Embryonic facial prominence (tissue), 1 donor: ENCODE measurements around the gene RNF144B.
"Not testable (repeated sequence)": the region's sequence is repeated elsewhere in the genome, so short reads cannot be mapped to it uniquely, and the experiment has no call there.

ENCODE experiments used
- DNase-seq: peaks from one replicate; pipeline ENCODE4 v3.0.0-alpha.2; 2016; ENCODE audit errors: extremely low spot score

Gene RNF144B

GRCh38 chr6:18387061-18387721 is at the start of gene RNF144B:
Gene RNF144B (plus strand): TSS chr6:18387350. CDS start chr6:18399535, 12,185 bp downstream.
- DNase-seq, result peak; percentile 51

GRCh38 chr6:18339599-18339998 is 47.6 kb upstream of the RNF144B start:
- no peak for DNase-seq

GRCh38 chr6:18340781-18341551 is 46.2 kb upstream of the RNF144B start:
- no peak for DNase-seq

GRCh38 chr6:18342223-18342622 is 44.9 kb upstream of the RNF144B start:
- no peak for DNase-seq

GRCh38 chr6:18343741-18344140 is 43.4 kb upstream of the RNF144B start:
- no peak for DNase-seq

- DNase-seq, result no peak
Observed at GRCh38 chr6:18347021-18347577, 40.1 kb upstream of the RNF144B start.

GRCh38 chr6:18347866-18348265 is 39.3 kb upstream of the RNF144B start:
- no peak for DNase-seq

GRCh38 chr6:18349386-18349785 is 37.8 kb upstream of the RNF144B start:
- DNase-seq, result no peak

- DNase-seq, result no peak
Observed at GRCh38 chr6:18350271-18350670, 36.9 kb upstream of the RNF144B start.

- DNase-seq, result no peak
Observed at GRCh38 chr6:18350712-18351111, 36.4 kb upstream of the RNF144B start.

- DNase-seq, result no peak
Observed at GRCh38 chr6:18352001-18352400, 35.1 kb upstream of the RNF144B start.

GRCh38 chr6:18352842-18353241 is 34.3 kb upstream of the RNF144B start:
- DNase-seq, result no peak

- DNase-seq, result no peak
Observed at GRCh38 chr6:18353251-18353650, 33.9 kb upstream of the RNF144B start.

GRCh38 chr6:18357546-18357945 is 29.6 kb upstream of the RNF144B start:
- DNase-seq, result not testable (repeated sequence)

GRCh38 chr6:18359237-18359885 is 27.8 kb upstream of the RNF144B start:
- DNase-seq, result no peak

- DNase-seq, result no peak
Observed at GRCh38 chr6:18360188-18360587, 27.0 kb upstream of the RNF144B start.

GRCh38 chr6:18362058-18362561 is 25.0 kb upstream of the RNF144B start:
- no peak for DNase-seq

GRCh38 chr6:18363746-18364145 is 23.4 kb upstream of the RNF144B start:
- DNase-seq, result no peak

- DNase-seq, result not testable (repeated sequence)
Observed at GRCh38 chr6:18364561-18364960, 22.6 kb upstream of the RNF144B start.

- no peak for DNase-seq
Observed at GRCh38 chr6:18367371-18367770, 19.8 kb upstream of the RNF144B start.

- no peak for DNase-seq
Observed at GRCh38 chr6:18368277-18369105, 18.7 kb upstream of the RNF144B start.
